GM21529 (cell line): Measurements from ENCODE around the gene COL12A1.

Experiments used
- ATAC-seq: cut with Tn5 transposase; IDR thresholded peaks from one replicate; pipeline ENCODE4 v1.9.1; 2021; ENCODE audit not compliant: unreplicated experiment

COL12A1 gene

GRCh38 chr6:75049308-75049707, 156.5 kb downstream of the COL12A1 start:
- no peak for ATAC-seq

GRCh38 chr6:75044846-75045245, 161.0 kb downstream of the COL12A1 start:
- ATAC-seq: no peak

DNA sequence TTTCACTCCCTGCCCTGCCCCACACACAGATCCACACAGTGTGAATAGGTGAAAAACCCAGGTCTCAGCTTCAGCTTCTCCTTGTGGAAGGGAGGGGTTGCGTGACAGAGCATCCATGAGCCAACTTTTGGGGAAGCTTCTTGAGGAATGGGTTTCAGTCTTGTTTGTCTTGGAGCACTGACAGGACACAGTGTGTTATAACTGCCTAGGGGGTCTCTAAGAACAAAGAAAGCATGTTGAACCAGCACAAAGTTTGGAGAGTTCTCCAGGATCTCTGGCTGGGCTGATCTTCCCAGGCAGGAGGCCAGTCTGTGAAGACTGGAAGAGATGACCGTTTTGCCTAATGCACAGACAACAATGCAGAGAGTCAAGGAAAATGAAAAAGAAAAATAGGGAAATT, 164.5 kb downstream of the COL12A1 start:
- ATAC-seq: no peak
